ENCODE data around the gene CHCHD3. TPM values are rescaled to one million over a fixed set of nuclear protein-coding genes. Genes with fewer than 3 reads are reported as not detected.
"Not testable (repeated sequence)": the region's sequence is repeated elsewhere in the genome, so short reads cannot be mapped to it uniquely, and the experiment has no call there.

Gene CHCHD3
- total RNA-seq, 4 donors from 2014 or later = 40.6 to 66.6 (median 48.1) TPM

DNA sequence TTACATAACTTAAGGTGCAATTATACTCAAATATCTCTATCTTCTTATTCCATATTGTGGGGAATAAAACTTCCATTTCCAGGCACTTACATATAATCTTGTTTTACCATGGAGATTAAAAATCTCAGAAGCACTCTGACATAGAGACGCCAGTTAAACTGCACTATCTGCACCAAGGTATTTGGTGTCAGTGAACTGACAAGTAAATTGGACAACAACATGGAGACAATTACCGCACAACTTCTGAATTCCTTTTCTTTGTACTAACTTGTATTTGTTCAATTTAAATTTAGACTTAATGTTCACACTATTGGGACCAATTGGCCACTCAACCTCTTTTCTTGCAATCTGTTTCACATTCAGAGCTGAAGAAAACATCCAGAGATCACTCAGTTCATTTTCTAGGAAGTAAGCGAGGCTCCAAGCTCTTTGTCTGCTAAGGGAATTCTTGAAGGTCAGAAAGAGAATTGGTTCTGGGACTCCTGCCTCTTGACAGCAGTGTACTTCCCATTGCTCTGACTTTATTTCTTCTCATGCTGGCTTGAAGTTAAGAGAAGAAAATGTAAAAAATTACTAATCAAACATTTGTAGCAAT is 184.7 kb downstream of the CHCHD3 start:
- H3K4me3 ChIP-seq = no peak overlapping the region
- no peak for TF ChIP-seq POLR2A (IDR thresholded peaks at IDR 0.05)
- TF ChIP-seq CTCF (IDR thresholded peaks at IDR 0.05) = no peak
- TF ChIP-seq EP300 (IDR thresholded peaks at IDR 0.05) = no peak
- peaks cover 0 to 6% (median 0%) of the 10 kb centered on the region in 4 donors for H3K9me3 ChIP-seq
- no peak for DNase-seq (ENCODE audit: low spot score in 2 of 2)
- H3K27ac ChIP-seq = no peak overlapping the region
- no peaks in the 10 kb centered on the region for H3K4me1 ChIP-seq
- no peaks in the 10 kb centered on the region for H3K27me3 ChIP-seq
- 74 to 81% methylated on average over 3 of the region's 3 CpGs for WGBS, 2 donors
- H3K36me3 ChIP-seq = peaks cover 0 to 12% (median 0%) of the 10 kb centered on the region in 3 donors

GRCh38 chr7:132895231-132895630 is 186.7 kb downstream of the CHCHD3 start:
- H3K36me3 ChIP-seq = peaks cover 0 to 12% (median 0%) of the 10 kb centered on the region in 3 donors
- TF ChIP-seq POLR2A (IDR thresholded peaks at IDR 0.05) = no peak
- no peak for TF ChIP-seq EP300 (IDR thresholded peaks at IDR 0.05)
- TF ChIP-seq CTCF (IDR thresholded peaks at IDR 0.05) = no peak
- H3K9me3 ChIP-seq = peaks cover 0 to 6% (median 0%) of the 10 kb centered on the region in 4 donors
- no peak overlapping the region for H3K4me3 ChIP-seq
- H3K27ac ChIP-seq = no peak overlapping the region
- H3K4me1 ChIP-seq = no peaks in the 10 kb centered on the region
- H3K27me3 ChIP-seq = no peaks in the 10 kb centered on the region
- DNase-seq (ENCODE audit: low spot score in 2 of 2) = no peak
- WGBS, 2 donors = 95 to 97% methylated on average over 6 of the region's 6 CpGs

- DNase-seq (ENCODE audit: low spot score in 2 of 2) = no peak
- no peak for TF ChIP-seq EP300 (IDR thresholded peaks at IDR 0.05)
- TF ChIP-seq POLR2A (IDR thresholded peaks at IDR 0.05) = no peak
- no peak for TF ChIP-seq CTCF (IDR thresholded peaks at IDR 0.05)
- no peak overlapping the region for H3K4me3 ChIP-seq
- H3K27me3 ChIP-seq = no peaks in the 10 kb centered on the region
- peaks cover 0 to 6% (median 0%) of the 10 kb centered on the region in 4 donors for H3K9me3 ChIP-seq
- peaks cover 0 to 8% (median 0%) of the 10 kb centered on the region in 3 donors for H3K36me3 ChIP-seq
- no peaks in the 10 kb centered on the region for H3K4me1 ChIP-seq
- H3K27ac ChIP-seq = no peak overlapping the region
- WGBS, 2 donors = 95% methylated on average over 4 of the region's 4 CpGs
Measured at GRCh38 chr7:132893560-132893959, 188.3 kb downstream of the CHCHD3 start.

DNA sequence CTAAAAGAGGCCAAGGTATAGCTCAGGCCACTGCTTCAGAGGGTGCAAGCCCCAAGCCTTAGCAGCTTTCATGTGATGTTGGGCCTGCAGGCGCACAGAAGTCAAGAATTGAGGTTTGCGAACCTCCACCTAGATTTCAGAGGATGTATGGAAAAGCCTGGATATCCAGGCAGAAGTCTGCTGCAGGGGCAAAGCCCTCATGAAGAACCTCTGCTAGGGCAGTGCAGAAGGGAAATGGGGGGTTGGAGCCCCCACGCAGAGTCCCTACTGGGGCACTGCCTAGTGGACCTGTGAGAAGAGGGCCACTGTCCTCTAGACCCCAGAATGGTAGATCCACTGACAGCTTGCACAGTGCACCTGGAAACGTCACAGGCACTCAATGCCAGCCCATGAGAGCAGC is 189.1 kb downstream of the CHCHD3 start:
- not testable (repeated sequence) for H3K4me1 ChIP-seq; H3K27me3 ChIP-seq; H3K27ac ChIP-seq; H3K36me3 ChIP-seq; H3K9me3 ChIP-seq; H3K4me3 ChIP-seq; DNase-seq (ENCODE audit: low spot score in 2 of 2)
- 95 to 97% methylated on average over 3 to 4 of the region's 4 CpGs for WGBS, 2 donors

DNA sequence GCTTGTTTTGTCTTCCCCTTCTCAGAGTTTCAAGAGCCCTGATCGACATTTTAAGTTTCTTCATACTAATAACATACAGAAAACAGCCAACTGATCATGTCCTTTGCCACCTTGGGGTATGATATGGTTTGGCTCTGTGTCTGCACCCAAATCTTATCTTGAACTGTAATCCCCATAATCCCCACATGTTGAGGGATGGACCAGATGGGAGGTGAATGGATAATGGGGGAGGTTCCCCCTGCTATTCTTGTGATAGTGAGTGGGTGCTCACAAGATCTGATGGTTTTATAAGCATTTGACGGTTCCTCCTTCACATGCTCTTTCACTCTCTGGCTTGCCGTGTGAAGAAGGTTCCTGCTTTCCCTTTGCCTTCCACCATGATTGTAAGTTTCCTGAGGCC is 190.3 kb downstream of the CHCHD3 start:
- WGBS, 2 donors = 94 to 98% methylated on average over 3 of the region's 3 CpGs
- no peak for TF ChIP-seq EP300 (IDR thresholded peaks at IDR 0.05)
- TF ChIP-seq CTCF (IDR thresholded peaks at IDR 0.05) = no peak
- TF ChIP-seq POLR2A (IDR thresholded peaks at IDR 0.05) = no peak

More for the DNA sequence above, 190.3 kb downstream of the CHCHD3 start:
- Histone ChIP-seq H3K27me3 (no peaks in the 10 kb centered on the region), H3K36me3 (peaks cover 0 to 6% (median 0%) of the 10 kb centered on the region in 3 donors), H3K4me1 (no peaks in the 10 kb centered on the region), H3K27ac (no peak overlapping the region), H3K4me3 (no peak overlapping the region), H3K9me3 (peaks cover 0 to 6% (median 0%) of the 10 kb centered on the region in 4 donors)
- DNase-seq (ENCODE audit: low spot score in 2 of 2) = no peak

All from tibial nerve (tissue), 4 donors.